WTC11 (cell line): ENCODE measurements around the gene GALNT15. TPM values are rescaled to one million over a fixed set of nuclear protein-coding genes. Genes with fewer than 3 reads are reported as not detected.

Source experiments
- ATAC-seq: fragments of 200-7000 bp; cut with Tn5 transposase; 2 replicates; pipeline ENCODE4 v1.10.0; 2021; ENCODE audit warnings: mild to moderate bottlenecking, moderate library complexity
- CTCF ChIA-PET: fragments of 300-600 bp; sonication (Branson Sonifier 250); formaldehyde crosslinking; loops from one replicate; lab custom pipeline; 2021; ENCODE audit warnings: antibody characterized with exemption; lab: Charles Lee
- POLR2A ChIA-PET: fragments of 350-600 bp; sonication (Branson Sonifier 250); formaldehyde crosslinking; loops from one replicate; lab custom pipeline; 2021; ENCODE audit warnings: antibody characterized with exemption; lab: Charles Lee
- DNase-seq: peaks from one replicate; pipeline ENCODE4 v3.0.0; 2021; ENCODE audit warnings: low spot score
- H3K27ac Mint-ChIP-seq: 2 replicates; pipeline ENCODE4 v1.8.0; 2021; ENCODE audit warnings: mixed read lengths
- H3K27me3 Mint-ChIP-seq: 2 replicates; pipeline ENCODE4 v1.8.0; 2021; ENCODE audit warnings: low read depth, mild to moderate bottlenecking, moderate library complexity, mixed read lengths
- H3K36me3 Mint-ChIP-seq: 2 replicates; pipeline ENCODE4 v1.8.0; 2021; ENCODE audit warnings: mixed read lengths
- H3K4me1 Mint-ChIP-seq: 2 replicates; pipeline ENCODE4 v1.8.0; 2022; ENCODE audit warnings: mixed read lengths
- H3K4me3 Mint-ChIP-seq: 2 replicates; pipeline ENCODE4 v1.8.0; 2021; ENCODE audit warnings: mild to moderate bottlenecking, moderate library complexity, mixed read lengths
- H3K9me3 Mint-ChIP-seq: 2 replicates; pipeline ENCODE4 v1.8.0; 2021; ENCODE audit warnings: mixed read lengths
- AFF4 ChIP-seq: sonication (generic); formaldehyde crosslinking; IDR thresholded peaks from 2 replicates; pipeline ENCODE4 v1.8.1; 2023; ENCODE audit warnings: mild to moderate bottlenecking, missing genetic modification reagents, borderline replicate concordance
- AR ChIP-seq: fragments of 250-450 bp; sonication (Bioruptor Pico); IDR thresholded peaks from 2 replicates; pipeline ENCODE4 v1.9.0; 2021; ENCODE audit warnings: mild to moderate bottlenecking
- CTCF ChIP-seq: fragments of 200-600 bp; IDR thresholded peaks from 2 replicates; pipeline ENCODE4 v1.8.0; 2022; ENCODE audit warnings: antibody characterized with exemption
- E2F4 ChIP-seq: sonication (generic); formaldehyde crosslinking; IDR thresholded peaks from 2 replicates; pipeline ENCODE4 v1.8.1; 2022; ENCODE audit warnings: low read depth, mild to moderate bottlenecking, moderate library complexity, missing genetic modification reagents, borderline replicate concordance
- E2F5 ChIP-seq: sonication (generic); formaldehyde crosslinking; IDR thresholded peaks from 2 replicates; pipeline ENCODE4 v1.8.1; 2022; ENCODE audit warnings: mild to moderate bottlenecking, moderate library complexity, missing genetic modification reagents
- HMGA2 ChIP-seq: fragments of 250-450 bp; sonication (Bioruptor Pico); IDR thresholded peaks from 2 replicates; pipeline ENCODE4 v1.4.0; 2021; ENCODE audit warnings: mild to moderate bottlenecking, moderate library complexity
- MXD4 ChIP-seq: fragments of 250-450 bp; sonication (Bioruptor Pico); IDR thresholded peaks from 2 replicates; pipeline ENCODE4 v1.8.0; 2021; ENCODE audit warnings: mild to moderate bottlenecking, moderate library complexity, borderline replicate concordance
- NFATC4 ChIP-seq: fragments of 250-450 bp; sonication (Bioruptor Pico); IDR thresholded peaks from 2 replicates; pipeline ENCODE4 v1.9.0; 2021; ENCODE audit warnings: mild to moderate bottlenecking
- PRDM15 ChIP-seq: sonication (generic); formaldehyde crosslinking; IDR thresholded peaks from 2 replicates; pipeline ENCODE4 v1.8.0; 2022; ENCODE audit warnings: missing genetic modification reagents
- RELA ChIP-seq: sonication (generic); formaldehyde crosslinking; IDR thresholded peaks from 2 replicates; pipeline ENCODE4 v1.8.1; 2022; ENCODE audit warnings: missing genetic modification reagents, mild to moderate bottlenecking, borderline replicate concordance
- RORB ChIP-seq: fragments of 250-450 bp; sonication (Bioruptor Pico); IDR thresholded peaks from 2 replicates; pipeline ENCODE4 v1.9.0; 2021; ENCODE audit warnings: mild to moderate bottlenecking
- USF1 ChIP-seq: sonication (generic); formaldehyde crosslinking; IDR thresholded peaks from 2 replicates; pipeline ENCODE4 v1.8.0; 2022; ENCODE audit warnings: mild to moderate bottlenecking, missing genetic modification reagents
- USF2 ChIP-seq: sonication (generic); formaldehyde crosslinking; IDR thresholded peaks from 2 replicates; pipeline ENCODE4 v1.8.1; 2023; ENCODE audit warnings: mild to moderate bottlenecking, missing genetic modification reagents, moderate library complexity
- ZBTB21 ChIP-seq: sonication (generic); formaldehyde crosslinking; IDR thresholded peaks from 2 replicates; pipeline ENCODE4 v1.8.1; 2023; ENCODE audit warnings: mild to moderate bottlenecking, missing genetic modification reagents, borderline replicate concordance
- ZMAT4 ChIP-seq: fragments of 250-450 bp; sonication (Bioruptor Pico); IDR thresholded peaks from 2 replicates; pipeline ENCODE4 v1.9.0; 2021; ENCODE audit warnings: mild to moderate bottlenecking
- ZNF423 ChIP-seq: fragments of 250-450 bp; sonication (Bioruptor Pico); IDR thresholded peaks from 2 replicates; pipeline ENCODE4 v2.1.2; 2022; ENCODE audit warnings: mild to moderate bottlenecking, moderate library complexity
- total RNA-seq: library from RNA; stranded (reverse); gene quantifications from 3 replicates; pipeline ENCODE4 v1.2.3, GENCODE V29; 2021

The GALNT15 gene
- total RNA-seq, 1 experiment from 2014 or later: 0.15 TPM

GRCh38 chr3:16231983-16232382 lies 57.5 kb downstream of the GALNT15 start:
- Mint-ChIP-seq H3K4me1 (no peaks in the 10 kb centered on the region; the same call in 1 of the 2 replicates), H3K36me3 (no peaks in the 10 kb centered on the region), H3K27ac (no peak overlapping the region), H3K27me3 (0 out of 2 replicates have a peak, but pooled peaks cover 4% of the 10 kb centered on the region), H3K9me3 (peaks cover 9% of the 10 kb centered on the region), H3K4me3 (no peak overlapping the region)
- 0 out of 2 replicates have a peak, but pooled peaks have one; percentile 20 for ATAC-seq
- ChIA-PET POLR2A (no interaction called here), CTCF (no interaction called here)
- no peak for DNase-seq
- no peak for TF ChIP-seq E2F5
- TF ChIP-seq RORB (CRISPR knock-in tag): no peak
- TF ChIP-seq ZNF423: no peak
- 0 out of 2 replicates have a peak, but pooled peaks have one; percentile 23 for TF ChIP-seq USF2 (CRISPR knock-in tag)
- no peak for TF ChIP-seq AFF4 (CRISPR knock-in tag)
- TF ChIP-seq NFATC4 (CRISPR knock-in tag): no peak
- no peak for TF ChIP-seq HMGA2 (CRISPR knock-in tag)
- no peak for TF ChIP-seq RELA

- CTCF ChIA-PET: interaction anchor here (1.1 kb wide), 1 partner anchor 55 kb away, joined by 3 read pairs; no protein-coding TSS in a partner anchor
- no peak overlapping the region for H3K27ac Mint-ChIP-seq
These were observed 59.3 kb downstream of the GALNT15 start for GRCh38 chr3:16233806-16234205.

More at GRCh38 chr3:16233806-16234205, 59.3 kb downstream of the GALNT15 start:
- H3K9me3 Mint-ChIP-seq: peaks cover 9% of the 10 kb centered on the region
- POLR2A ChIA-PET: no interaction called here
- H3K4me3 Mint-ChIP-seq: no peak overlapping the region
- 0 out of 2 replicates have a peak, but pooled peaks cover 4% of the 10 kb centered on the region for H3K27me3 Mint-ChIP-seq
- no peaks in the 10 kb centered on the region for H3K36me3 Mint-ChIP-seq
- no peak for DNase-seq
- no peaks in the 10 kb centered on the region for H3K4me1 Mint-ChIP-seq
- TF ChIP-seq USF1 (CRISPR knock-in tag) (no peak), CTCF (no peak), AR (CRISPR knock-in tag) (no peak), MXD4 (CRISPR knock-in tag) (no peak), ZMAT4 (CRISPR knock-in tag) (no peak), ZBTB21 (CRISPR knock-in tag) (no peak), E2F4 (CRISPR knock-in tag) (no peak), PRDM15 (CRISPR knock-in tag) (no peak), ZNF423 (no peak)
- TF ChIP-seq, all 79 proteins: peak for 0
- no peak for ATAC-seq
